Spleen (tissue), 11 donors: ENCODE data around the gene PPP4C. TPM values are rescaled to one million over a fixed set of nuclear protein-coding genes. Genes with fewer than 3 reads are reported as not detected.
"Not testable (repeated sequence)": the region's sequence is repeated elsewhere in the genome, so short reads cannot be mapped to it uniquely, and the experiment has no call there.

ENCODE experiments used
- DNase-seq: peaks from one replicate; pipeline ENCODE4 v3.0.0-alpha.2; 2020
- H3K27ac ChIP-seq, 8 donors: fragments of 200-600 bp; sonication (generic) in 7 of 8; 1 replicate in 4 of 8; 2 replicates in 4 of 8; pipeline versions ENCODE4 v1.5.0 to v1.8.0; 2016 to 2021; ENCODE audit warnings: inconsistent platforms in 4 of 8, mild to moderate bottlenecking in 4 of 8, moderate library complexity in 1 of 8
- H3K27me3 ChIP-seq, 7 donors: fragments of 200-600 bp; sonication (generic) in 6 of 7; replicated peaks in 1 of 7; 1 replicate in 4 of 7; 2 replicates in 3 of 7; pipeline versions ENCODE4 v1.5.0 to v1.8.0; 2016 to 2021; ENCODE audit warnings: inconsistent platforms in 3 of 7, mild to moderate bottlenecking in 1 of 7
- H3K36me3 ChIP-seq, 6 donors: fragments of 200-600 bp; sonication (generic) in 5 of 6; 1 replicate in 4 of 6; 2 replicates in 2 of 6; pipeline versions ENCODE4 v1.5.0 to v1.8.0; 2016 to 2021; ENCODE audit warnings: inconsistent platforms in 2 of 6
- H3K4me1 ChIP-seq, 6 donors: fragments of 200-600 bp; sonication (generic) in 5 of 6; 1 replicate in 3 of 6; 2 replicates in 3 of 6; pipeline versions ENCODE4 v1.5.0 to v1.8.0; 2016 to 2021; ENCODE audit warnings: inconsistent platforms in 3 of 6
- H3K4me3 ChIP-seq, 8 donors: fragments of 200-600 bp; sonication (generic) in 7 of 8; 1 replicate in 4 of 8; 2 replicates in 4 of 8; pipeline versions ENCODE4 v1.5.0 to v1.8.0; 2016 to 2021; ENCODE audit warnings: inconsistent platforms in 4 of 8, mild to moderate bottlenecking in 4 of 8, moderate library complexity in 2 of 8
- H3K9me3 ChIP-seq, 8 donors: fragments of 200-600 bp; sonication (generic) in 7 of 8; 1 replicate in 4 of 8; 2 replicates in 4 of 8; pipeline versions ENCODE4 v1.5.0 to v1.8.0; 2016 to 2021; ENCODE audit warnings: inconsistent platforms in 4 of 8
- CTCF ChIP-seq, 11 experiments: fragments of 200-600 bp in 7 of 11; fragments of 450-650 bp in 4 of 11; sonication (generic) in 4 of 11; IDR thresholded peaks in 8 of 11; conservative IDR thresholded peaks in 3 of 11; 1 replicate in 7 of 11; 2 replicates in 4 of 11; pipeline versions ENCODE4 v1.4.0 to v1.8.0; 2016 to 2021; ENCODE audit warnings: antibody characterized with exemption in 11 of 11, inconsistent platforms in 4 of 11, mild to moderate bottlenecking in 1 of 11
- POLR2A ChIP-seq, 3 donors: fragments of 450-650 bp; IDR thresholded peaks; one replicate each; pipeline ENCODE4 v1.5.1; 2017; ENCODE audit warnings: antibody characterized with exemption in 3 of 3, mild to moderate bottlenecking in 1 of 3
- POLR2AphosphoS5 ChIP-seq, 3 donors: sonication (generic); formaldehyde crosslinking; IDR thresholded peaks; one replicate each; pipeline ENCODE4 v1.5.1; 2017; ENCODE audit warnings: antibody characterized with exemption in 3 of 3
- WGBS, 5 donors: extraction: QIAGEN DNeasy Blood & Tissue Kit in 3 of 5; methylation state at CpG; one replicate each; pipeline versions ENCODE4 v1.1.5 to v1.1.7; 2013 to 2018; 5-methylcytosine and 5-hydroxymethylcytosine counted together
- intact Hi-C: fragments of 100-400 bp; cut with DNase I; formaldehyde crosslinking; loops from one replicate; pipeline ENCODE4 v1.15.0; 2023; ENCODE audit warnings: low total_unique reads
- polyA plus RNA-seq, 3 donors: library from polyadenylated mRNA; stranded (reverse); fragments of 200-250 nt; gene quantifications; one replicate each; pipeline ENCODE4 v1.2.1, GENCODE V29; 2013
- total RNA-seq, 7 donors: library from RNA; depleted of rRNA in 3 of 7; stranded (reverse); fragments of >200 nt in 3 of 7; fragmentation: NEBNext Ultra II Directional in 4 of 7; extraction: Animal tissue kit (Norgen Biotek cat#: 25700) in 4 of 7; gene quantifications; one replicate each; pipeline versions ENCODE4 v1.1.0 to v1.2.1, GENCODE V29; 2016 to 2021
- donor health status: healthy with polysubstance abuse.
- donor health status: DM: no; HTN: no; CAD: no; lungs with moderate emphysema.
- donor health status: DM: no; HTN: no; CAD: no.
- donor health status: Bipolar disorder and iron deficiency.
- donor health status: healthy.
- donor health status: DM: no; HTN: no; CAD: no.
- donor health status: DM: yes; HTN: yes; CAD: no.

Gene PPP4C
- total and polyA plus RNA-seq, 10 donors, result 43.9 to 128 (median 76.1) TPM

DNA sequence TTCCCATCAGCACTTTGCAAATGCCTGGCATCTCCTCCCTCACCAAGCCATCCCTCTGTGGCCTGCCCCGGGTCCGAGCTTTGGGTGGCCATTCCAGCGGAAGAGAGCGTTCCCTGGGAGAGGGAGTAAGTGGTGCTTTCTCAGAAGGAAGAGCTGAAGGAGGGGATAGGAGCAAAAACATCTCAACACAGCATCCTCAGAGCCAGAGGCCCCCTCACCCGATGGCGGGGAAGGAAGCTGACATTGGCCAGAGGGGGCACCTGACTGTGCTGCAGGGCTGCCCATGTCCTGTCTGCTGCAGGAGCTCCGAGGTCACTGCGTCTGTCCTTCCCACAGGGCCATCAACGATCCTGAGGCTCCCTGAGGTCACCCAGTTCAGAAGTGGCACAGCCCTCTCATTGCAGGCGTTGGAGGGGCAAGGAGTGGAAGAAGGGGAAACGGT is 44.3 kb upstream of the PPP4C start:
- peaks cover 7 to 100% (median 58%) of the 10 kb centered on the region in 7 donors for H3K27me3 ChIP-seq
- H3K4me1 ChIP-seq, result peaks cover 0 to 21% (median 12%) of the 10 kb centered on the region in 6 donors
- intact Hi-C loops, result no loop called here
- H3K36me3 ChIP-seq, result no peaks in the 10 kb centered on the region
- TF ChIP-seq POLR2AphosphoS5 (IDR thresholded peaks at IDR 0.05), result no peak
- no peak for TF ChIP-seq POLR2A (IDR thresholded peaks at IDR 0.05)
- TF ChIP-seq CTCF (IDR thresholded peaks at IDR 0.05 in 8 of 11, conservative IDR thresholded peaks at IDR 0.05 in 3 of 11), result no peak
- H3K9me3 ChIP-seq, result no peaks in the 10 kb centered on the region
- DNase-seq, result no peak
- 16 to 25% (median 21%) methylated on average over 8 to 11 of the region's 11 CpGs for WGBS, 5 donors
- peak overlapping the region in 1 of 8 donors; percentile 40 for H3K4me3 ChIP-seq
- H3K27ac ChIP-seq, result no peak overlapping the region

- peaks cover 0 to 21% (median 12%) of the 10 kb centered on the region in 6 donors for H3K4me1 ChIP-seq
- H3K9me3 ChIP-seq, result no peaks in the 10 kb centered on the region
- peaks cover 7 to 94% (median 58%) of the 10 kb centered on the region in 7 donors for H3K27me3 ChIP-seq
- WGBS, 5 donors, result 25 to 30% (median 26%) methylated on average over 12 of the region's 12 CpGs
- H3K36me3 ChIP-seq, result no peaks in the 10 kb centered on the region
- no peak overlapping the region for H3K27ac ChIP-seq
- H3K4me3 ChIP-seq, result no peak overlapping the region
- intact Hi-C loops, result no loop called here
- no peak for DNase-seq
- no peak for TF ChIP-seq POLR2AphosphoS5 (IDR thresholded peaks at IDR 0.05)
- TF ChIP-seq CTCF (IDR thresholded peaks at IDR 0.05 in 8 of 11, conservative IDR thresholded peaks at IDR 0.05 in 3 of 11), result peak in 10 of 11 experiments; percentile 33 to 84 (median 70)
Measured at GRCh38 chr16:30032083-30032819, 43.5 kb upstream of the PPP4C start.

DNA sequence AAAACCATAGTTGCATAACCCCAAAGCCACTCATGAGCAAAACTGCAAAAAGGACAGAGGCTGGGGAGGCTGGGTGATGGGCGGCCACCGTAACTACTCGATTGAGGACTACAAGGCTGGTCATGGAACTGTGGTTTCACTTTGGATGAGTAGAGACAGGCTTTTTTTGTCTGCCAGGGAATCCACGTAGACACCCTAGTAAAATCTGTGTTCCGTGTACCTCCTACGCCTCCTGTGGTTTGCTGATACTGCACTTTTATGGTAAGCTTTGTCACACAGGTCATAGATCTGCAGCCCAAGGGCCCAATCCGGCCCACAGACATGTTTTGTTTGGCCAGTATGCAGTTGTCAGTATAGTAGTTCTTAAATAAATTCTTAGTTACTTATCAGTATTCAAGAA is 42.5 kb upstream of the PPP4C start:
- Histone ChIP-seq H3K36me3 (no peaks in the 10 kb centered on the region), H3K27me3 (peaks cover 7 to 84% (median 58%) of the 10 kb centered on the region in 7 donors), H3K4me3 (no peak overlapping the region), H3K4me1 (peaks cover 0 to 21% (median 12%) of the 10 kb centered on the region in 6 donors), H3K27ac (no peak overlapping the region), H3K9me3 (no peaks in the 10 kb centered on the region)
- intact Hi-C loops, result no loop called here
- DNase-seq, result no peak
- 52 to 70% (median 67%) methylated on average over 7 of the region's 7 CpGs for WGBS, 5 donors
- no peak for TF ChIP-seq POLR2A (IDR thresholded peaks at IDR 0.05)
- TF ChIP-seq CTCF (IDR thresholded peaks at IDR 0.05 in 8 of 11, conservative IDR thresholded peaks at IDR 0.05 in 3 of 11), result no peak
- TF ChIP-seq POLR2AphosphoS5 (IDR thresholded peaks at IDR 0.05), result no peak

- intact Hi-C loops, result no loop called here
- no peaks in the 10 kb centered on the region for H3K36me3 ChIP-seq
- peaks cover 0 to 10% (median 0%) of the 10 kb centered on the region in 6 donors for H3K4me1 ChIP-seq
- H3K27me3 ChIP-seq, result peaks cover 0 to 24% (median 0%) of the 10 kb centered on the region in 7 donors
- H3K27ac ChIP-seq, result no peak overlapping the region
- H3K9me3 ChIP-seq, result no peaks in the 10 kb centered on the region
- TF ChIP-seq POLR2A (IDR thresholded peaks at IDR 0.05) (no peak), POLR2AphosphoS5 (IDR thresholded peaks at IDR 0.05) (no peak), CTCF (IDR thresholded peaks at IDR 0.05 in 8 of 11, conservative IDR thresholded peaks at IDR 0.05 in 3 of 11) (no peak)
- no peak for DNase-seq
- H3K4me3 ChIP-seq, result no peak overlapping the region
- 22 to 39% (median 33%) methylated on average over 5 of the region's 5 CpGs for WGBS, 5 donors
Measured at GRCh38 chr16:30040221-30040620, 35.6 kb upstream of the PPP4C start.

GRCh38 chr16:30040690-30041089 is 35.1 kb upstream of the PPP4C start:
- Histone ChIP-seq H3K27me3 (peaks cover 0 to 19% (median 0%) of the 10 kb centered on the region in 7 donors), H3K4me1 (peaks cover 0 to 10% (median 0%) of the 10 kb centered on the region in 6 donors)
- intact Hi-C loops, H3K9me3 ChIP-seq, DNase-seq, H3K4me3 ChIP-seq, H3K27ac ChIP-seq, H3K36me3 ChIP-seq: not testable (repeated sequence)
- WGBS, 5 donors, result 83 to 94% (median 87%) methylated on average over 4 to 5 of the region's 5 CpGs
